ENCODE data around the gene ZNF654. TPM values are rescaled to one million over a fixed set of nuclear protein-coding genes. Genes with fewer than 3 reads are reported as not detected.
"Not testable (repeated sequence)": the region's sequence is repeated elsewhere in the genome, so short reads cannot be mapped to it uniquely, and the experiment has no call there.

ZNF654 gene
- total RNA-seq, 1 donor from 2014 or later, result 22.5 TPM

DNA sequence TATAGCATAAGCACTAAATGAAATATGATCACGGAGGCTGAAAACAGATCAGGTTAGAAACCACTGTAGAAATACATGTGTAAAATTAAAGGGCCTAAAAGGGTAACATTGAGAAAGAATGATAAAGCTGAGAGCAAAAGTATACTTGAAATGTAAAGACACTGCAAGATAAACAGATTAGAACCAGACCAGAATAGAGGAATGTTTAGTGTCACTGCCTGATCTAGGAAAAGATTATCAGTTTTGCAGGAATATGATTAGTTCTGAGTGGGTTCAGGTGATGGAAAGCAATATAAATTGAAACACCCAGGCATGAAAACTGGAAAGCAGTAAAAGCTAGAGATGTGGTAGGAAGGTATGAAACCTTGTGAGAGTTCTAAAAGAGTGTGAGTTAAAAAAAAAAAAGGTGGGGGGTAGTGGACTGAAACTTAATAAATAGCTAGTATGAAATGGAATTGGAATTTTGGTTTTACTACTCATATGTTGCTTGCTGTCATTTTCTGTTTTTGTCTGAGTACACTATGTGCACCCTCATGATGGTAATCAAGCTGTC, 74.7 kb downstream of the ZNF654 start:
- intact Hi-C loops (cut with micrococcal nuclease), result no loop called here

DNA sequence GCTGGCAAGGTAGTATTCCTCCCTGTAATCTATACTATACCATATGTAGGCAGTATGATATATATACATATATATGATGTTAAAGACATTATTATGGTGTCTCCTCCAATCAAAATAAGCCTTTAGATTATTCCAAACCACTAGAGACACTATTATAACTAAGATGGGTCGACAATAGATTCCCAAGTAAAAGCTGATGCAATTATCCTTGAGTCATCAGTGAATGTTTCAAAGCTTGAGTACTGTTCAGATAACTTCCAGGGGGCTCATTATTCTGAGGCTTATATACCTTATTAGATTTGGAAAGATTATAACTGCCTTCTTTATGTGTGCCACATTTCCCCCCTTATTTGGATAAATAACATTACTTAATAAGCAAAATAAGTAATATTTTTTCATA, 78.8 kb downstream of the ZNF654 start:
- intact Hi-C loops (cut with micrococcal nuclease), result no loop called here

DNA sequence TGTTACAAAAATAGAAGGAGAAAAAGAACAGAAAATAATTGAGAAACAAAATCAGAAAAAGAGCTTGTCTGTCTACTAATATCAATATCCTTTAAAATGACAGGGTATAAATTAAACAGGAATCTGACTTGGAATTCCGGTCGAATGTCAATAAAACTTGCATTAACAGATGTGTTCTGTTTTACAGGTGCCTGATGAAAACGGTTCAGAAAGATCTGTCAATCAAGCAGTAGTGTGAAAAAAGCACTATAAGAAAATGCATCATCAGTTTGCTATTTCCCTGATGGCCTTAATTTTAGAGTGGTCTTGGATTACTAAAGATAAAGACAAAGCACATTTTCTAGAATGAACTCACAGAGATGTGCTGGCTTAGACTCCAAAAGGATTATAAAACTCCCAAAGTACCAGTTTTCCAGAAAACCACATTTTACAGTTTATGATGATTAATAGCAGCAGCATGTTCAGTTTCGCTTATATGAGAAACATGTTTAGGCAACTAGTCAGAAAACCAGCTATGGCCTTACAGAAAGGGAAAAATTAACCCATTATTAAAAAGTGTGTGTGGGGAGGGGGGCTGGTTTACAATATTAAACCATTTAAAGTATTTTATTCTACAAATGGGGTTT, 82.5 kb downstream of the ZNF654 start:
- intact Hi-C loops (cut with micrococcal nuclease), result no loop called here

DNA sequence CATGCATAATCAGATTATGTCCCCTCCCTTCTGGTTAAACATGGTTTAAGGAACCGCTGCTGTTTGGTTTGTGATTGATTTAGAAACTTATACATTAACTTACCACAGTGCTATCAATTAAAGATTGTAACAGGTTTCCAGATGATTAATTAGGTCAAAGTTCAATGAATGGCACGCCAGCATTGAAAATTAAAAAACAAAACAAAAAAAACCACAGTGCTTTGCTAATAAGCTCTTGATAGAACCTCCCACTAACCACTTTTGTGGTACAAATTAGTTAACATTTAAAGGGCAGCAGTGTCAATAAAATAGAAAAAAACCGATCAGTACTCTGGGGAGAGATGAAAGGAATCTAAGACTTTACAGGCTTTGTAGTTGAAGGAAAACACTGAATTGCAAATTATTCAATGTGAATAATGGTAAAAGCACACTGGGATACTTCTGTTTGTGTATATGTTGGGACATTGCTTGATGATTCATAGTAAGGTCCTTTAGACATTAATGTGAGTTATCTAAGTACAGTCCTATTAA, 83.1 kb downstream of the ZNF654 start:
- intact Hi-C loops (cut with micrococcal nuclease), result no loop called here

DNA sequence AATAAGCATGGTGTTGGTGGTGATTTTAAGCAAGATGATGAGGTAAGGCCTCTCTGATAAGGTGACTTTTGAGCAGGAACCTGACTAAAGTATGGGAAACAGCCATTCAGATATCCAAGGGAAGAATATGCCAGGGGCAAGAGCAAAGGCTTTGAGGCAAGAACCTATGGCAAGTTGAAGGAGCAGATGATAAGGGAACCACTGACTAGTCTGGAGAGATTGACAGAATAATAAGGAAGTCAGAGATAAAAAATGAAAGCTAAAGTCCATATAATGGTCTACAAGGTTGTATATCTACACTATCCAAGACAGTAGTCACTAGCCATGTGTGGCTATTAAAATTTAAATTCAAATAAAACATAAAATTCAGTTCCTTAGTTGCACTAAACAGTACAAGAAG, 88.2 kb downstream of the ZNF654 start:
- intact Hi-C loops (cut with micrococcal nuclease), result loop anchor here (5.0 kb wide), 1 partner anchor 130 kb away; no protein-coding TSS in a partner anchor

DNA sequence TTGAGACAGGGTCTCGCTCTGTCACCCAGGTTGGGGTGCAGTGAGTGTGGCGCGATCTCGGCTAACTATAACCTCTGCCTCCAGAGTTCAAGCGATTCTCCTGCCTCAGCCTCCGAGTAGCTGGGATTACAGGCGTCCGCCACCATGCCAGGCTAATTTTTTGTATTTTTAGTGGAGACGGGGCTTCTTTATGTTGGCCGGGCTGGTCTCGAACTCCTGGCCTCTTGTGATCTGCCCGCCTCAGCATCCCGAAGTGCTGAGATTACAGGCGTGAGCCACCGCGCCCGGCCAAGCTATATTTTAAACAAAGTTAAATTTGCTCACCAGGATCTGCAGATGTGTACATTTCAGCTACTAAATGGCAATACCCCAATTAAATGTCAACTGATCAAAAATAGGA, 89.6 kb downstream of the ZNF654 start:
- intact Hi-C loops (cut with micrococcal nuclease), result loop anchor here (1.0 to 5.0 kb wide), 4 partner anchors 35 to 921 kb away; partner anchors contain the start of genes CGGBP1, CHMP2B and ZNF654

DNA sequence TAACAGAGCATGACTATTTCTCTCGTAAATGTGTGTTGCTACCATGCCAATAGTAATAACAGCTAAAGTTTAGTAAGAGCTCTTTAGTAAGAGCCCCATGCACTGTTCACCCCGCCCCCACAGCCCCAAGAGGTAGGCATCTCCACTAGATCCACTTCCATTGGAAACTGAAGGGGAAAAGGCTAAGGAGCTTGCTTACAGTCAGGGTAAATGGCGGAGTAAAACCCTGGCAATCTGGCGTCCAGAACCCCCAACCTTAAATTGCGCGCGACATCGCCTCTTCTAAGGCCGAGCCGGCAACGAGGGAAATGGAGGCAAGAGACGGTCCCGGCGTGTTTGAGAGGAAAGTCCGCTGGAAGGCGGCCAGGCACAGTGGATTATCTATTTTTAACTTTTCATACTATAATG, 90.0 kb downstream of the ZNF654 start:
- intact Hi-C loops (cut with micrococcal nuclease), result loop anchor here (1.0 to 5.0 kb wide), 4 partner anchors 36 to 922 kb away; partner anchors contain the start of genes CGGBP1, CHMP2B and ZNF654

DNA sequence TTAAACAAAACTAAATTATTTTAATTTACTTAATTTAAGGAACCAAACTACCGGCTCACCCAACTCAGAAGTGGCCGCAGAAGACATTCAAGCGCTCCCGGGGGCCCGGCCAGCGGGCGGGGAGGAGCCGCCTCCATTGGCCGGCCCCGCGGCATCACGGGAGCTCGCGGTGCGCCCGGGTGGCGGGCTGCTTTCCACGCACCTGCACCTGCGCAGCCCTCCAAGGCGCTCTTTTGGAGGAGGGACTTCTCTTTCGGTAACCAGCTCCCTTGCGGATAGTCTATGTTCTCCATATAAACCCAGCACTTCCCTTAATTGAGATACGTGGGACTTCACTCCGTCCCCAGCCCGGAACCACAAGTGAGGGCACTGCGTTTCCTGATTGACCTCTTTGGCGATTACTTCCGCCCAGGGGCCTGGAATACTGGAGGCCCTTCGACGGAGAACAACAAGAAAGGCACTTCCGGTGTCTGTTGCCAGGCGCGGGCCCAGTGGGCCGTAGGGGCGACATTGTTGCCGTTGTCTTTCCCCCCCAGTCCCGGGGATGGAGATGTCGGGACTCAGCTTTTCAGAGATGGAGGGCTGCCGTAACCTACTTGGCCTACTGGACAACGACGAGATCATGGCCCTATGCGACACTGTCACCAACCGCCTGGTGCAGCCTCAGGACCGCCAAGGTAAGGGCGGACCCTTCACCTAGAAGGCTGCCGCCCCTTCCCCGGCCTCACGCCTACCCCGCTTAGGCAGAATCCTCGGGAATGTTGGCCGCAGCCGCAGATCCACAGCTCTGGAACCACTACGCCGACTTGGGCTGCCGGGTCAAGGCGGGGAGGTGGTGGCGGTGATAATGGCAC, 90.7 kb downstream of the ZNF654 start, which contains the start of gene C3orf38:
TSS of gene C3orf38 (plus strand) at position 451 of the 854 bp plus-strand sequence. CDS start at position 545, 94 bp downstream.
- intact Hi-C loops (cut with micrococcal nuclease), result loop anchor here (1.0 to 5.0 kb wide), 6 partner anchors 31 to 922 kb away; partner anchors contain the start of genes CGGBP1, CHMP2B and ZNF654

DNA sequence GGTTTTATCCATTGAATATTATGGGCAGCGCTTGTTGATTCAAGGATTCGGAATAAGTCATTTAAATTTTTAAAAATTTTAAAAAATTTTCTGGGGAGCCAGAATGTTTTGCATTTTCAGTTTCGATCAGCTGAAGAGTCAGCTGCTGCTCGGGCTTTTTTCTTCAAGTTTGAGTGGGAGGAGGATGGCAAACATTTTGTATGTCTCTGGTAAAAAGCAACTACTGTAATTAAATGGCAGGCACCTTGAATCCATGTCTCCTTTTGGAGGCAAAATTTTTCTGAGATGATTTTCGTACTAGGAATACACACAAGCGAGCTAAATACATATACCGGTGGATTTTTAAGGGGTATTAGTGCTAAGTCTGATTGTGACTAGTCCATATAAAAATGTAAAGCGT, 91.3 kb downstream of the ZNF654 start:
- intact Hi-C loops (cut with micrococcal nuclease), result loop anchor here (1.0 kb wide), 2 partner anchors 30 to 119 kb away; no protein-coding TSS in a partner anchor

DNA sequence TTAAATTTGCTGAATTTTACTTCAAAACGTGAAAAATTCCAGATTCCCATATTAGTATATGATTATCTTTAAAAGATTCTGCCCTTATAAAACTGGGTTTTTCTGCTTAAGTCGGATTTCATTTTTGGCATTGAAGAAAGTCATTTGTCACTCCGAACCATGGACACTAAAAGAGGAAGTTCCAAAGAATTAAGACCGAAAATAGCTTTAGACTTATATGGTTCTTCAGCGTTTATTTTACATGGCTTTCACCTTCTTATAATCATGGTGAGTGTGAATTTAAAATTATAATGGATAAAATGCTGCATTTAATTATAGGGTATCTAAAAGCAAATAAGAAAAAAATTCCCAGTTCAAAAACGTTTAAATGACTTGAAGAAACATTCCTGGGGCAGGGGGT, 91.8 kb downstream of the ZNF654 start:
- intact Hi-C loops (cut with micrococcal nuclease), result loop anchor here (1.0 kb wide), 2 partner anchors 29 to 120 kb away; no protein-coding TSS in a partner anchor

DNA sequence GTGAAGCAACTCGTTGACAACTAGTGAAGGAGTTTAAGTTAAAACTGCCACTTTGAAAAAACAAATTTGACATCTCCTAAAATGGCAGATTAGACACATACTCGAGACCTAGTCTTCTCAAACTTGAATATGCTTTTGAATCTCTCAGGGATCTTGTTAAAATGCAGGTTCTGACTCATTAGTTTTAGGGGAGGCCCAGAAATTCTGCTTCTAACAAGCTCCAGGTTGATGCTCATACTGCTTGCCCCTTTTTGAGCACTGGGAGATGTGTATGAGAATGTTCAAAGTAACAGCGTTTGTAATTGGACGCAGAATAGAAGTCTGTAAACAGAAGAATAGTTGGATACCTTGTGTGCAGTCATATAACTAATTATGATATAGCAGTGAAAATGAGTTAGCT, 92.3 kb downstream of the ZNF654 start:
- intact Hi-C loops (cut with micrococcal nuclease), result no loop called here

DNA sequence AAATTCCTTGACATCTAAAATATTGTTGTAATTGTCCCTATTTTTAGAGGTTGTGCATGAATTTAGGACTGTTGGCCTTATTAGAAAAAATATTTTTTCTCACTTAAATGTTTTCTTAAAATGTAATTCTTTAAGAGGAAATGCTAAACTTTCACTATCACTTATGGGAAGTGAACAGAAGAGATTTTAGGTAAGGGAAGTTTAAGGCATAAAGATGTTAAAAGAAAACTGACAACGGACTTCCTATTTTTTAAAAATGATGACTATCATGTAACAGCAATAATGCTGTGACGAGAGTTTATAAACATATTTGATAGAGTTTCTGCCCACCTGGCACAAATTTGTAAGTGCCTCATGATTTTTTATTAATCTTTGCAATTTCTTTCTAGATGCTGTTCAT, 93.8 kb downstream of the ZNF654 start:
- intact Hi-C loops (cut with micrococcal nuclease), result no loop called here

DNA sequence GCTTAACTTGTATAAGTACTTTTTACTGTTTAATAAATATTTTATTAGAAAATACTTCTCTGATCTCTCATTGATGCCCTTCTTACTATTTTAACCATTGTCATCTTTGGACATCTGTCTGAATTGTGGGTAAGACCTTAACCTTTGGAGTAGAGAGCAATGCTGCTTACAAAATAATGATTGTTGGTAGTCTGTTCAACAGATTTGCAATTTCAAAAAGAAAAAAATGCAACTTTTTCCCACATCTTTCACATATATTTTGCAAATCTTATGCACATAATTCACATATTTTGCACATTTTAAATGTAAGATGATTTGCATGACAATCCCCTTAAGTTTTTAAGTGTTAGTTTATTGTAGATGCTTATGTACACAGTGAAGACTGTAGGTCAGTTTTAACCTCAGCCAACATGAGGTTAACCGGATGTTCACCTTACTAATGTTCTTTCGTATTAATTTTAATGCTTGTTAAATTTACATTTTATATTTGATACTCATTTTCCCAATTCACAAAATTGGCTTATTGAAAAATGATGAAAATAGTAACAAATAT, 107.4 kb downstream of the ZNF654 start:
- intact Hi-C loops (cut with micrococcal nuclease), result no loop called here

DNA sequence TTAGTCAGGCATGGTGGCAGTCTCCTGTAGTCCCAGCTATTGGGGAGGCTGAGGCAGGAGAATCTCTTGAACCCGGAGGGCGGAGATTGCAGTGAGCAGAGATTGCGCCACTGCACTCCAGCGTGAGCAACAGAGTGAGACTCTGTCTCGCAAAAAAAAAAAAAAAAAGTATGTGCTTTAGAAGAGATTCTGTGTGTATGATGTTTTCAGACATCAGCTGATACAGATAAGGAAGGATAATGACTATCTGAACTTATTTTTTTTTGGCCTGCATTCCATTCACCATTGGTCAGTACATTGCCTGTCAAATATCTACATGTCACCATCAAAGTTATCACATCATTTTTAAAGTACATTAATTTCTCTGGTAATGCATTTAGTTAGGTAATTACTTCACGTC, 108.1 kb downstream of the ZNF654 start:
- intact Hi-C loops (cut with micrococcal nuclease), result no loop called here

DNA sequence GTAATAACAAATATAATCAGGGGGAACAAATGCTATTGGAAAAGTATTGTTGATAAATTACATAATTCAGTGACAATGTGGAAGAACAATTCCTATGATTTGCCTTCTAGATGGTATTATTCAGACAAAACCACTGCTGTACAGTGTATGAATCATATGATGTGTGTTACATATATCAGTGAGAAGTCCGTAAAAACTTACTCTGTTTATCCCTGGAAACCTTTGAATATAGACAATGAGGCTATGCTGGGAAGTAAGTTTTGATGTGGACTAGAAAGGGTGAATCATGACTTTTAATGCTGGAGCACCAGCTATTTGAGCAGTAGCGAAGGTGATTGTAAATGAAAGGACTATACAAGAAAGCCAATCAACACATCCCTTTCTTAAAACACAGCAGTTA, 108.6 kb downstream of the ZNF654 start:
- intact Hi-C loops (cut with micrococcal nuclease), result no loop called here

DNA sequence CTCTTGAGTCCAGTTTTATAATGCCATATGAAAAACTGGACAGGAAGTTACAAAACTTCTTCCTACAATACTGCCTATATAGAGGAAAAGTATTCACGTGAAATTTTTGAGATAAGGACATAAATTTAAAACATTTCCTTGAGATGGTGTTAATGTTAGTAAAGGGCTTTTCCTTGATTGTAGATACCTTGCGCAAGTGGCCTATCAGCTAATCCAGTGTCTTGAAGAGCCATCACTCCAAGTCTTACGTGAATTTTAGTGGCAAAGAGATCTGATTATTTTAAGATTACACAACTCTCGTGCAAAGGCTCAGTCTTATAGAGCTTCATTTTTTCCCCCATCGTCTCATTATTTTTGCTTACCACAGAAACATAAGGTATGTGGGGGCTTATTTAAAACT, 109.1 kb downstream of the ZNF654 start:
- intact Hi-C loops (cut with micrococcal nuclease), result no loop called here

DNA sequence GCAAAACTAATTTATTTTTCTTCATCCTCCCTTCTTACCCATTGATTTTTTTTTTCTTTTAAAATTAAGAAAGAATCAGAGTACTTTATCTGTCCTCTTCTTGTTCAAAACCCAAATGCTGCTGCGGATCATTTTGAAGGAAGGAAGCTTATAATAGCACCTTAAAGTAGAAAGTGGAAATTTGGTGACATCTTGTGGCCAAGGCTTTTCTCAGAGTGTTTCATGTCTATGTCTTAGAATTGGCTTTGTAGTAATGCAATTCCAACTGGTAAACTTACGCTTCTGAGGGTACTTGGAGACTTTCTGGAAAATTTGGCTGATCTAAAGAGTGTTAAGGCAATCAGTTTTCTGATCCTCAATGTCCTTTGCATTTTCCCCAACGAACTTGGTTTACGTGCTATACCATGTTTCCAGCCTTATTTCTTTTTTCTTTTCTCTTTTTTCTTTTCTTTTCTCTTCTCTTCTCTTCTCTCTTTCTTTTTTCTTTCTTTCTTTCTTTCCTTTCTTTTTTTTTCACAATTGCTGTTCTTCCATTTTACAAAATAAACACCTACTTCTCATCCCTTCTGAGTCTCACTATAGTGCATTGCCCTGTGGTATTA, 121.4 kb downstream of the ZNF654 start:
- intact Hi-C loops (cut with micrococcal nuclease), result loop anchor here (1.0 kb wide), 7 partner anchors 30 to 920 kb away; no protein-coding TSS in a partner anchor

DNA sequence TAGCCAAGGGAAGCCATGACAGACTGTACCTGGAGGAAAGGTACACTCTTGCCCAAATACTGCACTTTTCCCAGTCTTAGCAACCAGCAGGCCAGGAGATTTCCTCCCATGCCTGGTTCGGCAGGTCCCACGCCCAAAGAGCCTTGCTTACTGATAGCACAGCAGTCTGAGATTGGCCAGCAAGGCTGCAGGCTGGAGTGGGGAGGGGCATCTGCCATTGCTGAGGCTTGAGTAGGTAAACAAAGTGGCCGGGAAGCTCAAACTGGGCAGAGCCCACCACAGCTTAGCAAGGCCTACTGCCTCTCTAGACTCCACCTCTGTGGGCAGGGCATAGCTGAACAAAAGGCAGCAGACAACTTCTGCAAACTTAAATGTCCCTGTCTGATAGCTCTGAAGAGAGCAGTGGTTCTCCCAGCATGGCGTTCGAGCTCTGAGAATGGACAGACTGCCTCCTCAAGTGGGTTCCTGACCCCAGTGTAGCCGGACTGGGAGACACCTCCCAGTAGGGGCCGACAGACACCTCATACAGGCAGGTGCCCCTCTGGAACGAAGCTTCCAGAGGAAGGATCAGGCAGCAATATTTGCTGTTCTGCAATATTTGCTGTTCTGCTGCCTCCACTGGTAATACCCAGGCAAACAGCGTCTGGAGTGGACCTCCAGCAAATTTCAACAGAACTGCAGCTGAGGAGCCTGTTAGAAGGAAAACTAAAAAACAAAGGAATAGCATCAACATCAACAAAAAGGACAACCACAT, 123.3 kb downstream of the ZNF654 start:
- intact Hi-C loops (cut with micrococcal nuclease), result not testable (repeated sequence)

DNA sequence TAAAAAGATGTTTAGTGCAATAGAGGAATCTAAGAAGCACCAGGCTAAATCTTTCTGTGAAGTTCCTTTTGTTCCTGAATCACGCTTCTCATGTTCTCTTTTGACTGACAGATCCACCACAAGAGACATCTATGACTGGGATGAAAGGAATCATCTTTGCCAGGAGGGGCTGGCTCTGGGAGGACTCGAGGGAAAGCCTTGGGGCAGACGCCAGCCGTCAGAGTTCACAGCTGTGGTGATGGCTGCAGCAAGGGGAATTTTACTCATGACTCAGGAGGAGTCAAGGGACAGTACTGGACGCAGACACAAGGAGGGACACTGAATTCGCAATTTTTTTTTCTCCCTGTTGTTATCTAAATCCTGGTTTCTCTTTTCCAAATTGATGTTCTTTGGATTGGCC, 129.4 kb downstream of the ZNF654 start:
- intact Hi-C loops (cut with micrococcal nuclease), result no loop called here

DNA sequence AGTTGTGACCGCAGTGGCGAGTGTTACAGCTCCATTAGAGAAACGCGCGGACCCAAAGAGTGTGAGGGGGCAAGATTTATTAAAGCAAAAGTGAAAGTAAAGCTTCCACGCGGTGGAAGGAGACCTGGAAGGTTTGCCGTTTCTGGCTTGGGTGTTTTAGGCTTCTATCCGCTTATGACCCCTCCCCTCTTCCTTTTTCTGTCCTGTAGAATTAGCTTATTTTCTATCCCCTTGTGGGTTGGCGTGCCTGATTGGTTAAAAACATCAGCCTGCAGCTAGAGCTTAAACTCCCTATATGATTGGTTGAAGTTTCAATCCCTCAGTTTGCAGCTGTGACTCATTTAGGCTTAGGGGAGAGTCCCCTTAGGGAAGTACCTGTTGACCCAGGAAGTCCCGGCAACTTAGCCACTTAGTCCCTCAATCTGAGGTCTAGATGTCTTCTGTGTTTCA, 130.3 kb downstream of the ZNF654 start:
- intact Hi-C loops (cut with micrococcal nuclease), result no loop called here
